GM21515 (cell line): ENCODE measurements around the gene TNS2.

ENCODE experiments used
- ATAC-seq: cut with Tn5 transposase; IDR thresholded peaks from one replicate; pipeline ENCODE4 v1.9.1; 2021; ENCODE audit not compliant: unreplicated experiment

The TNS2 gene

DNA sequence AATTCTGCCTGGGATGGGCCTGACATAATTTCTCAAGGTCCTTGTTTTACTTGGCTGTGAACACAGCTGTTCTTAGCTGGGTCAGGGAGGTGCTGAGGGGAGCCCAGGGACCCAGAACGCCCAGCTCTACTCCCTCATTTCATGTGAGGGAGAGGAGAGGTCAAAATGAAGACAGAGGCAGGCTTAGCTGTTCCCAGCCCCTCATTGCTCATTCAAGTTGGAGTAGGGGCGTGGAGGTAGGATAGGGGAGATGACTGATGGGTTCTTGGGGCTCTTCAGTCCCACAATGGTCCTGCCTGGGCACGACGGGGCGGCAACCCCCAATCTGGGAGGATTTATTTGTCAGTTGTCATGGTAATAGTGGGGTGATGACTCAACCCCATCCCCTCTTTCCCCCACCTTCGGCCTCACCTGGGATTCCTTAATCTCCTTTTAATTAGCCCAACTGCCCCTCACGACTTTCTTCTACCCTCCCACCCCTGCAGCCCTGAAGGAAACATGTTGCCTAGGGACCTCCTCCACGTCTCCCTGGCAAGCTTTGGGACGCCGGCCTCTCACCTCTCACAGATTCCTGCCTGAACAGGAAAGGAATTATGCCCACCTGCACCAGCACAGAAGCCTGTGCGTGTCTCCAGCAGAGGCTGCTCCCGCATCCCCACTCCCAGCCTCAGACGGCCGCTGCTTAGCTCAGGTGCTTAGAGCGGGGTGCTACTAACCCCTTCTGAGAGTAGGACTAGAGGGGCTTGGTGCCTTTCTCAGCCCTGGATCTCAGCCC is 19.1 kb downstream of the TNS2 start:
- no peak for ATAC-seq

- ATAC-seq = no peak
Observed at GRCh38 chr12:53069621-53070410, 20.0 kb downstream of the TNS2 start.

GRCh38 chr12:53070877-53071492 is 21.1 kb downstream of the TNS2 start:
- no peak for ATAC-seq

DNA sequence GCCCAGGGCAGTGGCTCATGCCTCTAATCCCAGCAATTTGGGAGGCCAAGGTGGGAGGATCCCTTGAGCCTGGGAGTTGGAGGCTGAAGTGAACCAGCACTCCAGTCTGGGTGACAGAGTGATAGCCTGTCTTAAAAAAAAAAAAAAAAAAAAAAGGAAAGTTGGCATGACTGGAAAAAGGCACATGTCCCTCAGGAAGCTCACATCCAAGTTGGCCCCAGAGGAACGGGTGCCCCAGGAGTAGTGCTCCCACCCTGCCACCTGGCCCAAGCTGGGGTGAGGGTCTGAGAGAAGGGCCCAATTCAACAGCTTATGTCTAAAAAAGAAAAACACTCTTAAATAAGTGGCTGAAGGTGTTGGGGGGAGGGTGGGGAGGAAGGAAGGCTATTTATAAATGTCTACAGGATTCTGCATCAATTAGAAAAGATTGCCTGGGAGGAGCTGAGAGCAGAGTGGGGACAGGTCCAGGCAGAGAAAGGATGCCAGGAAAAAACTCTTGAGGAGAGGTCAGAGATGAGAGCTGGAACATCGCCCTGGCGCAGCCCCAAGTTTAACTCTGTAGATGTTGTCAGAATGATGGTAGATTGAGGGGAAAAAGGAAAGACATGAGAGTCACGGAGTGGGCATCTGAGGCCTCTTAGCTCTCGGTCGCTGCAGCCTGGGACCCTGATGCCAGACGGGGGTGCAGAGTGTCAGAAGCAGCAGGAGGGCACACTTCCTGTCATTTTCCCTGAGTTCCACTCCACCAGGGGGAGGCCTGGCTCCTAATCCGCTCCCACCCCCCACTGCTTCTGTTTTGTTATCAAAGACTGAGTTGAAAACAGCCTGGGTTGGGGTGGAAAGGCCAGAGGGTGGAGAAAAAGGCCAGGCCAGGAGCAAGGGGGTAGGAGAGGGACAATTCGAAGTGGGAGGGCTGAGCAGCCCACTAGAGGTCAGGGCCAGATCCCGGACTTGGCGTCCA is 22.0 kb downstream of the TNS2 start:
- ATAC-seq = no peak

GRCh38 chr12:53073881-53074280 is 24.0 kb downstream of the TNS2 start:
- ATAC-seq = no peak

- ATAC-seq = no peak
Observed at GRCh38 chr12:53074283-53074998, 24.6 kb downstream of the TNS2 start.

DNA sequence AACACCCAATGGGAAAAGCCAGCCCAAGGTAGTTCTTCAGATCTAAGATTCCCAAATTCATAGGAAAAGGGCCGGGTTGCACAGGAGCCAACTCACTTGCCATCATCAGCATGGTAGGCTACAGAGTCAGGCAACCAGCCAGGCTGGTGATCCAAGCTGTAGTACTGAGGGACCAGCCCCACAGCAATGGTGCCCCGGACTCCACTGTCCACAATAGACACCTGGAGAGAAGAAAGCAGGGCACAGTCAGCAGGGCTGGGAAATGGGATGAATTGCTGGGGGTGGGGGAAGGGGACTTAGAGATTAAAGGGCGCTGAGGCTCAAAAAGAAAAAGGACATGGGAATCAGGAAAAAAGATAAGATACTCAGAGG is 25.1 kb downstream of the TNS2 start:
- no peak for ATAC-seq

GRCh38 chr12:53076461-53076860 is 26.6 kb downstream of the TNS2 start:
- no peak for ATAC-seq

DNA sequence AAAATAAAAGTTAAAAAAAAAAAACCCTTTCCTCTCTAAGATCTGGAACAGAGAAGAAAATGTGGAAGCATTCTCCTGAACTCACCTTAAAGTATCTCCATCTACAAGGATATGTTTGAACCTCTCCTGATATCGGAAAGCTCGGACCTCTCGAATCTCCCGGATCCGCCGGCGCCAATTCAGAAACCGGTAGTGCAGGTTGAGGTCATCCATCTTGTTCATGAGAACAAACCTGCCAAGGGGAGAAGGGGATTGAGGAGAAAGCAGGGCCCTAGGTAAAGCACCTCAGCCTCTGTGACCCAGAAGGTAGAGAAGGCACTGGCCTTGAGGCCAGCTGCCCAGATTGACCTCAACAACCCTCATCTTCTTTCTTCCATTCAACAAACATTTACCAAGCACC is 27.2 kb downstream of the TNS2 start:
- ATAC-seq = no peak

GRCh38 chr12:53078425-53079225 is 28.8 kb downstream of the TNS2 start:
- peak; percentile 23 for ATAC-seq

- peak; percentile 99 for ATAC-seq
Observed at GRCh38 chr12:53079226-53080117, 29.6 kb downstream of the TNS2 start, which contains the start of gene SPRYD3. Gene SPRYD3, minus strand, starts transcription at chr12:53079390. Its CDS starts 57 bp downstream, at chr12:53079333.

DNA sequence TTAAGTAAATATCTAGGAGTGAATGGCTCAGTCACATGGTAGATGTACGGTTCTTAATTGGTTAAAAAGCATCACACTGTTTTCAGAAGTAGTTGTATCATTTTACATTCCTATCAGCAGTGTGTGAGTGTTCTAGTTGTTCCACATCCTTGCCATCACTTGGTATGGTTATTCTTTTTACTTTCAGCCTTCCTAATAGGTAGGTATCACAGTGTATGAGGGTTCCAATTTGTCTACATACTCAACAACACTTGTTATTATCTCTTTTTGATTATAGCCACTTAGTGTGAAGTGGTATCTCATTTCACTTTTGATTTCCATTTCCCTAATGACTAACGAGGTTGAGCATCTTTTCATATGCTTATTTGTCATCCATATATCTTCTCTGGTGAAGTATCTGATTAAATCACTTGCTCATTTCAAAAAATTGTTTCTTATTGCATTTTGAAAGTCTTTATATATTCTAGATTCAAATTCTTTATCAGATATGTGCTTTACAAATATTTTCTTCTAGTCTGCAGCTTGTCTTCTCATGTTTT is 32.8 kb downstream of the TNS2 start:
- ATAC-seq = no peak

DNA sequence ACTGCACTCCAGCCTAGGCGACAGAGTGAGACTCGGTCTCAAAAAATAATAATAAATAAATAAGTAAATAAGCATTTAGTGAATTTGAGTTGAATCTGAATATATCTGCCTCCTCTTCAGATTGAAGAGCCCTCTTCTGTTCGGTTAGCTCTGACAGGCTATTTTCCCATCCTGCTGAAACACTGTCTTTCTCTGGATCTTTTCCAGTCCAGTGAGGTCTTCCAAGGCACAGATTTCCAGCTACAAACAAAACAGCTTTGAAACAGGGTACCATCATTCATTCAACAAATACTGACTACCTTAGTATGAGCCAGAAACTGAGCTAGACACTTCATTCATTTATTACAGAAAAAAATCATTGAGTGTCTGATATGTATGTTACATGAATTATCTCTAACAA is 36.5 kb downstream of the TNS2 start:
- no peak for ATAC-seq

GRCh38 chr12:53090105-53090504 is 40.2 kb downstream of the TNS2 start:
- no peak for ATAC-seq

- no peak for ATAC-seq
Observed at GRCh38 chr12:53090554-53090953, 40.7 kb downstream of the TNS2 start.

- ATAC-seq = no peak
Observed at GRCh38 chr12:53091756-53092155, 41.9 kb downstream of the TNS2 start.

GRCh38 chr12:53093777-53094393 is 44.0 kb downstream of the TNS2 start:
- no peak for ATAC-seq

DNA sequence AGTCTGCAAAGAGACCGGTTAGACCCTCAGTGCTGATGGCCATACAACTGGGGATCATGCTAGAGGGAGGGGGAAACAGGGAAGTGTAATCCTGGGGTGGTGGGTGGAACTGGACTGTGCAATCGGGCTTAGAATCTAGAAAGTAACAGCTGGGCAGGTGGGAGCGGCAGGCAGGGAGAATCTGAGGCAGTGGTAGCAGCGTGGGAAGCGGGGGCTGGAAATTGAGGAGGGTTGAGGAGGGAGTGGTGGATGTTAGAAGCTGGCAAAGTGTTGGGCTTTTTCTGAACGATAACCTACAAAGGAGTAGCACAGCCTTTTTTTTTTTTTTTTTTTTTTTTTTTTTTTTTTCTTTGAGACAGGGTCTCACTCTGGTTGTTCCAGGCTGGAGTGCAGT is 44.5 kb downstream of the TNS2 start:
- ATAC-seq = no peak
